ENCODE measurements around the gene ANO3.

Gene ANO3

GRCh38 chr11:26549176-26549575, 217.2 kb downstream of the ANO3 start:
- Histone ChIP-seq H3K4me1 (ENCODE audit: control insufficient read depth, low read length) (no peaks in the 10 kb centered on the region), H3K4me3 (ENCODE audit: low read length) (no peak overlapping the region), H4K20me1 (ENCODE audit: control insufficient read depth, insufficient read depth, low read depth, low read length) (no peaks in the 10 kb centered on the region), H3K27ac (ENCODE audit: low read depth, low read length) (no peak overlapping the region), H3K9me3 (ENCODE audit: control insufficient read depth, insufficient read depth, low read length) (no peaks in the 10 kb centered on the region), H3K36me3 (ENCODE audit: control insufficient read depth, low read length) (no peaks in the 10 kb centered on the region), H3K4me2 (ENCODE audit: low read length) (no peak overlapping the region), H3F3A (ENCODE audit: control insufficient read depth, insufficient read depth) (no peaks in the 10 kb centered on the region), H3K9me2 (replicated peaks; ENCODE audit: control insufficient read depth, low read length) (no peaks in the 10 kb centered on the region), H3K27me3 (ENCODE audit: control insufficient read depth, low read length) (no peaks in the 10 kb centered on the region), H3K79me2 (ENCODE audit: control insufficient read depth, low read length) (no peaks in the 10 kb centered on the region)
- TF ChIP-seq CTCF (IDR thresholded peaks at IDR 0.05; ENCODE audit: low read depth, low read length, poor library complexity, severe bottlenecking) (no peak), EZH2phosphoT487 (IDR thresholded peaks at IDR 0.05; ENCODE audit: borderline replicate concordance, low read length) (no peak)

- no peak overlapping the region for H3K4me2 ChIP-seq (ENCODE audit: low read length)
- TF ChIP-seq CTCF (IDR thresholded peaks at IDR 0.05; ENCODE audit: low read depth, low read length, poor library complexity, severe bottlenecking) = no peak
- TF ChIP-seq EZH2phosphoT487 (IDR thresholded peaks at IDR 0.05; ENCODE audit: borderline replicate concordance, low read length) = no peak
- no peaks in the 10 kb centered on the region for H3K79me2 ChIP-seq (ENCODE audit: control insufficient read depth, low read length)
- H3K27me3 ChIP-seq (ENCODE audit: control insufficient read depth, low read length) = no peaks in the 10 kb centered on the region
- no peaks in the 10 kb centered on the region for H3K9me3 ChIP-seq (ENCODE audit: control insufficient read depth, insufficient read depth, low read length)
- no peak overlapping the region for H3K27ac ChIP-seq (ENCODE audit: low read depth, low read length)
- H3K4me1 ChIP-seq (ENCODE audit: control insufficient read depth, low read length) = no peaks in the 10 kb centered on the region
- no peaks in the 10 kb centered on the region for H4K20me1 ChIP-seq (ENCODE audit: control insufficient read depth, insufficient read depth, low read depth, low read length)
- no peaks in the 10 kb centered on the region for H3K9me2 ChIP-seq (replicated peaks; ENCODE audit: control insufficient read depth, low read length)
- no peak overlapping the region for H3K4me3 ChIP-seq (ENCODE audit: low read length)
- no peaks in the 10 kb centered on the region for H3K36me3 ChIP-seq (ENCODE audit: control insufficient read depth, low read length)
- no peaks in the 10 kb centered on the region for H3F3A ChIP-seq (ENCODE audit: control insufficient read depth, insufficient read depth)
Observed at GRCh38 chr11:26550022-26550421, 218.1 kb downstream of the ANO3 start.

- H3K4me1 ChIP-seq (ENCODE audit: control insufficient read depth, low read length) = no peaks in the 10 kb centered on the region
- no peaks in the 10 kb centered on the region for H3F3A ChIP-seq (ENCODE audit: control insufficient read depth, insufficient read depth)
- no peaks in the 10 kb centered on the region for H3K79me2 ChIP-seq (ENCODE audit: control insufficient read depth, low read length)
- no peak overlapping the region for H3K27ac ChIP-seq (ENCODE audit: low read depth, low read length)
- H3K4me3 ChIP-seq (ENCODE audit: low read length) = no peak overlapping the region
- TF ChIP-seq CTCF (IDR thresholded peaks at IDR 0.05; ENCODE audit: low read depth, low read length, poor library complexity, severe bottlenecking) (peak; percentile 55), EZH2phosphoT487 (IDR thresholded peaks at IDR 0.05; ENCODE audit: borderline replicate concordance, low read length) (no peak)
- no peaks in the 10 kb centered on the region for H4K20me1 ChIP-seq (ENCODE audit: control insufficient read depth, insufficient read depth, low read depth, low read length)
- H3K9me3 ChIP-seq (ENCODE audit: control insufficient read depth, insufficient read depth, low read length) = no peaks in the 10 kb centered on the region
- no peaks in the 10 kb centered on the region for H3K9me2 ChIP-seq (replicated peaks; ENCODE audit: control insufficient read depth, low read length)
- H3K4me2 ChIP-seq (ENCODE audit: low read length) = no peak overlapping the region
- H3K36me3 ChIP-seq (ENCODE audit: control insufficient read depth, low read length) = no peaks in the 10 kb centered on the region
- H3K27me3 ChIP-seq (ENCODE audit: control insufficient read depth, low read length) = no peaks in the 10 kb centered on the region
Observed at GRCh38 chr11:26551186-26551801, 219.4 kb downstream of the ANO3 start.
